H7 (cell line): ENCODE measurements around the gene LYZL2. TPM values are rescaled to one million over a fixed set of nuclear protein-coding genes. Genes with fewer than 3 reads are reported as not detected.
"Not testable (repeated sequence)": the region's sequence is repeated elsewhere in the genome, so short reads cannot be mapped to it uniquely, and the experiment has no call there.

Experiments used
- DNase-seq: peaks from one replicate; pipeline ENCODE4 v3.0.0; 2012
- H3K27me3 ChIP-seq: 2 replicates; pipeline ENCODE4 v1.6.0; 2011; ENCODE audit warnings: mild to moderate bottlenecking, low read length; ENCODE audit not compliant: control insufficient read depth, insufficient read depth
- H3K36me3 ChIP-seq: replicated peaks from 2 replicates; pipeline ENCODE4 v1.5.1; 2011; ENCODE audit warnings: low read length; ENCODE audit not compliant: control insufficient read depth, insufficient read depth
- H3K4me3 ChIP-seq: 2 replicates; pipeline ENCODE4 v1.5.1; 2011; ENCODE audit warnings: low read depth, mild to moderate bottlenecking, control low read depth, low read length, moderate library complexity; ENCODE audit not compliant: insufficient read depth
- total RNA-seq: library from RNA; depleted of rRNA; stranded (reverse); fragments of >200 nt; shearing (Covaris generic); gene quantifications from 2 replicates; pipeline ENCODE4 v1.2.3, GENCODE V29; 2014

The LYZL2 gene
- total RNA-seq, 1 experiment from 2014 or later: not detected

DNA sequence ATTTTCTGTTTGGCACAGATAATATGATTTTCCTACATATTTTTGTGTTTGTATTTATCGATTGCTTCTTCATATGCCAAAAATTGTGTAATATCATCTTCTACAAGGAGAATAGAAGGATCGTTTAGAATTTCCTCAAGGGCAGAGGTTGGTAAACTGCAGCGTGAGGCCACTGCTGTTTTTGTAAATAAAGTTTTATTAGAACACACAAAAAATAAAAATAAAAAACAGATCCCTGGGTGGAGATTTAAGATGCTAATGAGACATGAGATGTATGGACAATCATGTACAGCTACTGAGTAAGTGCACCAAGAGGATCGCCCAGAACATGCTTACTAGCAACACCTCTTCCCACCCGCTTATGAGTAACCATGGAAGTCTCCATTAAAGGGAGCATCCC is 9.6 kb downstream of the LYZL2 start:
- no peaks in the 10 kb centered on the region for H3K36me3 ChIP-seq
- no peak overlapping the region for H3K4me3 ChIP-seq
- no peaks in the 10 kb centered on the region for H3K27me3 ChIP-seq
- no peak for DNase-seq

DNA sequence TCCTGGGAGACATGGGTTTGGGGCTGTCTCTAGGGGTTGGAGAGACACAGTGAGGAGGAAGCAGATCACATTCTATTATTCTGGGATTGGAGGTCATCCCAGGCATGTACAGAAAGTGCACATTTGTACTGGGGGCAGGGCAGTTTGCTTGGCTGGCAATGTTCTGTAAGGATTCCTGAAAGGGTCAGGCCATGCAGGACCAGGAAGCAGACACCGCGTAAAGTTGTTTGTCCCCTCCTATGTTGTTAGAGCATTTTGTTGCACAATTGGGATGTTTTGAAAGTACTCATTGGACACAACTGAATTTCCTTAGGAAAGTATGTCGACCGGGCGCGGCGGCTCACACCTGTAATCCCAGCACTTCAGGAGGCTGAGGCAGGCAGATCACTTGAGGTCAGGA is 12.5 kb downstream of the LYZL2 start:
- H3K4me3 ChIP-seq: no peak overlapping the region
- no peaks in the 10 kb centered on the region for H3K36me3 ChIP-seq
- DNase-seq: no peak
- no peaks in the 10 kb centered on the region for H3K27me3 ChIP-seq

DNA sequence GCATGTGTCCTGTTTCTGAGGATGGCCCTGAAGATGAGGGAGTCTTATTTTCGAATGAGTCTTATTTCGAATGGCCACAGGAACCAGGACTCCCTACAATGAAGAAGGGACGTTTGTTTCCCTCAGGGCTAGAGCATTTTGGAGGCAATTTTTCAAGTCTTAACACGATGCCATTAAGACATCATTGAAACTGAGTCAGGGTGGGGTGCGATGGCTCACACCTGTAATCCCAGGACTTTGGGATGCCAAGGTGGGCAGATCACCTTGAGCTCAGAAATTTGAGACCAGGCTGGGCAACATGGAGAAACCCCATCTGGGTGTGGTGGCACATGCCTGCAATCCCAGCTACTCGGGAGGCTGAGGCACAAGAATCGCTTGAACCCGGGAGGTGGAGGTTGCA is 18.5 kb downstream of the LYZL2 start:
- H3K36me3 ChIP-seq, DNase-seq, H3K4me3 ChIP-seq, H3K27me3 ChIP-seq: not testable (repeated sequence)

DNA sequence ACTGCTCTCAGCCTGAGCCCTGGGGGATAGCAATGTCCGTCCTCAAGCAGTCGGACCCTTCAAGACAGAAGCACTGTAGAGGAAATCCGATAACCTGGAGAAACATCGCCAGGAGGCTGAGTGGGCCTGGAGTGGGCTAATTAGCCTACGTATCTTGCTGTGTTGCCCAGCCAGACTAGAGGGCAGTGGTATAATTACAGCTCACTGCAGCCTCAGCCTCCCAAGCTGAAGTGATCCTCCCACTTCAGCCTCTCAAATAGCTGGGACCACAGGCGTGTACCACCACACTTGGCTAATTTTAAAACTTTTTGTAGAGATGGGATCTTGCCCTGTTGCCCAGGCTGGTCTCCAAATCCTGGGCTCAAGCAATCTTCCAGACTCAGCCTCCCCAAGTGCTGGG is 21.7 kb downstream of the LYZL2 start:
- Histone ChIP-seq H3K4me3 (no peak overlapping the region), H3K36me3 (no peaks in the 10 kb centered on the region), H3K27me3 (no peaks in the 10 kb centered on the region)
- no peak for DNase-seq

DNA sequence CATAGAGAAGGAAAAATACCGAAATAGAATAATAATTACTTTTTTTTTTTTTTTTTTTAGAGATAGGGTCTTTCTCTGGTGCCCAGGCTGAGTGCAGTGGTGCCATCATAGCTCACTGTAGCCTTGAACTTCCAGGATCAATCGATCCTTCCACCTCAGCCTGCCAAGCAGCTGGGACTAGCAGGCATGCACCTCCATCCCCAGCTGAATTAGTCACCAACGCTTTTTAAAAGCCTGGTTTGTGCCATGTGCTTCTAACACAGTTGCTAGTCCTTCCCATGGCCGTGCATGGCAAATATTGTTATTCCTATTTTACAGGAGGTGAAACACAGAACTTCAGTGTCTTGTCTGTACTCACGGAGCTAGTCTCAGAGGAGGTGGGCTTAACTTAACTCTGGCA is 23.2 kb downstream of the LYZL2 start:
- Histone ChIP-seq H3K36me3 (no peaks in the 10 kb centered on the region), H3K4me3 (no peak overlapping the region), H3K27me3 (no peaks in the 10 kb centered on the region)
- DNase-seq: no peak

DNA sequence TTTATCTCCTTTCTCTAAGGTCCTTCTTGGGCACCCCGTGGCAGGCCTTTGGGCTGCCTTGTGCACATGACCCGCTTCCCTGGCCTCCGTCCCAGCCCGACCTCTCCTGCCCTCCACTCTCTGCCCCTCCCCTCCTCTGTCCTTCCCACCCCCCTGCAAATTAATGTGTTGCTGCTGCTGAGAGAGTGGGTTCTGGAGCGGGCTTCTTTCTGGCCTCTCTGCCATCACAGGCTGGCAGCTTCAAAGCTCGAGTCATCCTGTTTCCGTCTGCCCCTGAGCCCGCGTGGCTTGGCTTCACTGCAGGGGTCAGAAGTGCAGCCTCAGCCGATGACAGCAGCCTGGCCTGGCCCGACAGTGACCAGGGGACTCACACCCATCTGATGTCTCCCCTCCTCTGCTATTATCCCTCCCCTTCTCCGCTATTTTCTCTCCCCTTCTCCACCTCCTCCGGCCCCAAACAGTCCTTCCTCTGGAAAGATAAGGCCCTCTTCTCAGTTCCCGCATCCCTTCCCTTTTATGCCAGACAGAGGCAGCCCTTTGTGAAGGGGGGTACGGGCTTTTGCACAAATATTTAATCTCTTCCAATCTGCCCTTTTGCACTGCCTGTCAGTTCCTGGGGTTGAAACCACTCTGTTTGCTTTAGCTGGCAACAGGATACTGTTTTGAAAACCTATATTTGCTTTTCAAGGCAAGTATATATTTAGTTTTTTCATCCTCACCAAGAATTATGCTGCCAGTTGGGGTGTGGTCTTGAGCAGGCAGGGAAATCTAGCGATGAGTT is 24.0 kb downstream of the LYZL2 start:
- DNase-seq, H3K36me3 ChIP-seq: not testable (repeated sequence)

DNA sequence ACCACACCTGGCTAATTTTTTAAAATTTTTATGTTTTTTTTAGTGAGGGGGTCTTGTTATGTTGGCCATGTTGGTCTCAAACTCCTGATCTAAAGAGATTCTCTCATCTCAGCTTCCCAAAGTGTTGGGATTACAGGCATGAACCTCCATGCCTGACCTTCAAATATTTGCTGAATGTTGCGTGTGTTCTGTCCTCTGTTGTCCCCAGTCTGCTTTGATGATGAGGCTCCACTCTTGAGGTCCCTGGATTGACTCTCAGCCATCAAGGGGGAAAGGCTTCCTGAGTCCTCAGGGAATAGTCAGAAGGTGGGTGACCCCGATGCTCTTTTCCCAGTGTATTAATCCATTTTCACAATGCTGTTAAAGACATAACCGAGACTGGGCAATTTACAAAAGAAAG is 26.0 kb downstream of the LYZL2 start:
- peaks cover 2% of the 10 kb centered on the region; the same call in 1 of the 2 replicates for H3K27me3 ChIP-seq
- no peaks in the 10 kb centered on the region for H3K36me3 ChIP-seq
- DNase-seq: no peak
- H3K4me3 ChIP-seq: no peak overlapping the region

More for the DNA sequence above, 24.0 kb downstream of the LYZL2 start:
- H3K27me3 ChIP-seq, H3K4me3 ChIP-seq: not testable (repeated sequence)

DNA sequence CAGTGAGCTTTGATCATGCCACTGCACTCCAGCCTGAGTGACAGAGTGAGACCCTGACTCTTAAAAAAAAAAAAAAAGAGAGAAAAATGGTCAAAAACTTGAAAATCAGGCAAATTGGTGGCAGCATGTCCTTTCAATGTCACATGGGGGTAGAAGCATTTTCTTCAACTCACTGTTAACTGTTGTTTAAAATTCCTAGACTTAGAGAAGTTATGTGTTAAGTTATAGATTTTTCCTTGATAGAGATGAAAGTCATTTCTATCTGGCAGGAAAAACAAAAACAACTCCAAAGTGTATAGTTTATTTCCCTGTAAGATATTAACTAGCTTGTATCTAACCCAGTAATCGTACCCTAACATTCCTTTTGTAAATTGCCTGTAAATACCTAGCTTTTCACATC is 26.8 kb downstream of the LYZL2 start:
- Histone ChIP-seq H3K4me3 (no peak overlapping the region), H3K36me3 (no peaks in the 10 kb centered on the region), H3K27me3 (peaks cover 2% of the 10 kb centered on the region; the same call in 1 of the 2 replicates)
- DNase-seq: no peak

DNA sequence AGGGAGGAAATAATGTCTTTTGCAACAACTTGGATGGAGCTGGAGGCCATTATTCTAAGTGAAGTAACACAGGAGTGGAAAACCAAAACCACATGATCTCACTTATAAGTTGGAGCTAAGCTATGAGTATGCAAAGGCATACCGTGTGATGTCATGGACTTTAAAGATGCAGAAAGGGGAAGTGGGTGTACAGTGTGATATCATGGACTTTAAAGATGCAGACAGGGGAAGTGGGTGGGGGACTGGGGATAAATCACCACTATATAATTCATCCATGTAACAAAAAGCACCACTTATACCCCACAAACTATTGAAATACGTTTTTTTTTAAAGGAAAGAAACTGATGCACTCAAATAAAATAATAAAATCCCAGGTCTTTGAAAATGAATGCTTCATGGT is 29.5 kb downstream of the LYZL2 start:
- H3K4me3 ChIP-seq: no peak overlapping the region
- peaks cover 12% of the 10 kb centered on the region for H3K27me3 ChIP-seq
- H3K36me3 ChIP-seq: no peaks in the 10 kb centered on the region
- no peak for DNase-seq

DNA sequence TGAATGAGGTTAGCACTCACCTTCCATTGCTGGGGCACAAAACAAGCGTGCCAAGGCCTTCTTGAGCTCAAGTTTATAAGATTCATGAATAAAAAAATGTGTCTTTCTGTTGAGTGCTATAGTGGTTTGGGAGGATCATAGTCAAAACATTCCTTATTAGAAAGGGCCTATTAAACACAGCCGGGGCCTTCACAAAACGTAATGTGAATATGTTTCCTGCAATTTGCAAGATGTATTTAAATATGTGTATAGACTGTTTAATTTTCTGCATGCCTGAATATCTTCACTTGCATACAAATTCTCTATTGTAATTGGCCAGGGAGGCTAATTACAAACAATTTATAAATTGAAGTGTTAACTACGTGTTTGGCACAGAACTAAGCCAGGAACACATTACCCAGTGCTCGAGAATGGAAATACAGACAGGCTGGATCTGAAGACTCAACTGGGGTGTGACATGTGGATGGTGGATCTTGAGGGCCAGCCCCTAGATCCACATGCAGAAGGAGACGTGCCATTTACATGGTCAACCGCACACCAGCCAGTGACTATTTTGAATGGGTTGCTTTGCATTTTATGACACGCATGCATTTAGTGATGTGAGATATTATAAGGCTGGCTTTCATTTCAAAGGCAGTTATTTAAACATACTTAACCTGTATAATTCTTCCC is 31.3 kb downstream of the LYZL2 start:
- no peaks in the 10 kb centered on the region for H3K36me3 ChIP-seq
- H3K27me3 ChIP-seq: peaks cover 27% of the 10 kb centered on the region
- no peak for DNase-seq
- H3K4me3 ChIP-seq: no peak overlapping the region

DNA sequence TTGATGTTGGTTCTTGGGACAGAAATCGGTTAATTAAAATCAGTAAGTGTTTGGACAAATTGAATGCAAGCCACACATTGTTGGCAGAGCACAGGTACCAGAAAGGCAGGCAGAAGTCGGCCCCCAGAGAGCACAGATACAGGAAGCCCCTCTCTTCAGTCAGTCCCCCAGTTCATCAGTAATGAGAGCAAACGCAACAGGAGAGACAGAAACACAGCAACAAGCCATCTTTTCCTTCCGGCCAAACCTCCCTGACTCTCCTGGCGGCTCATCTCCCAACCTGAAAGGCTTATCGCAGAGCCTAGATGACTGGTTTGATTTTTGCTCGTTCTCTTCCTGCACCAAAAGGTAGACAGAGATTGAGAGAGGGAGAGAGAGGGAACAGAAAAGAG is 32.1 kb downstream of the LYZL2 start:
- H3K4me3 ChIP-seq, H3K36me3 ChIP-seq, DNase-seq: not testable (repeated sequence)
- H3K27me3 ChIP-seq: peaks cover 29% of the 10 kb centered on the region

DNA sequence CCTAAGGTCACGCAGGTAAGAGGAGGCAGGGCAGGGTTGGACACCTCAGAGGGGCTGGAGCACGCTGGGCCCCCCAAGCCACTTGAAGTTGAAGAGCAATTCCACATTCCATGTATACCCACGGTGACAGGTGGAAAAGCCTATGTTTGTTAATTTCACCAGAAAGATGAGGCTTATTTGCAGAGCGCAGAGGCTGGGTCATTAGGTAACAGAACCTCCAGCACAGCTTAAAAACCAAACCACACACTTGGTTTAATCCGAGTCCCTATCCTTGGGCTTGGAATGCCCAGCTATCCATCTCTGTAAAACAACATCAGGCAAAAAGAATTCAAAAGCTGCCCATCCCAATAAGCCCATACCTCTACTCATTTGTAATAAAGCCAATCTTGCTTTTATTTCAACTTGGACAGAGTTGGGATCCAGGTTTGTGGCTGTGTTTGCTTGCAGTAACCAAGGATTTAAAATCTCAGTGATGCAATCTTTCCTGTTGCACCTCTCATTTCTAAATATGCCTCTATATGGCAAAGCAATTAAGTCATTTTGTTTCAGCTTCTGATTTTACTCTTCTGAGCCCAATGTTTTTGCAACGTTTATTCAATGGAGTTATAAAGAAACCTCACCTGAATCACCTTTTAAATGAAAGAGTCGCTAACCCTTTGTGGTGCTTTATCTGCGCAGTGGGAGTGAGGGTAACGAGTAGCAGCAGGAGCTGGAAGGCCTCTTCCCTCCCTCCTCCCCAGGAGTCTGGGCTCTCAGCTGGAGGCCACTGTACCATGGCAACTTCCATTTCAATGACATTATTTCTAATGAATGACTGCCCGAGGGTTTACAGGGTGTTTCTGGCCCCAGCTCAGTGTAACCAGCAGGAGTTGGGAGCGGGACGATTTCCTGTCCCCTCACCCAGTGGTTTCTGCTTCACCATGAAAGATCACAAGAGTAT is 32.8 kb downstream of the LYZL2 start:
- peak; percentile 24 for DNase-seq
- not testable (repeated sequence) for H3K36me3 ChIP-seq, H3K4me3 ChIP-seq
- H3K27me3 ChIP-seq: peaks cover 29% of the 10 kb centered on the region

DNA sequence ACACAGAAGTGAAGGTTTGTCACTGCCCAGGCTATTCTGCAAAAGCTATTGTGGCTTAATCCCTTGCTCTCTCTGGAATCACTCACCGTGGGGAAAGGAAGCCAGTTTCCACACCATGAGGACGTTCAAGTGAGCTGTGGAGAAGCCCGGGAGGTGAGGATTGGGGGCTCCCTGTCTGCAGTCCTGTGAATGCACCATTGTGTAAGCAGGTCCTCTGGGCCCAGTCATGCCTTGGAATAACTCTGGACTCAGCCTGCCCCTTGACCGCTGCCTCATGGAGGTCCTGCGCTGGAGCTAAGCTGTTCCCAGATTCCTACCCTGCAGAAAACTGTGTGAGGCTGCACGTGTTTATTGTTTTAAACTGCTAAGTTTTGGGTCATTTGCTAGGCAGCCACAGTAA is 33.5 kb downstream of the LYZL2 start:
- DNase-seq: no peak
- no peaks in the 10 kb centered on the region for H3K36me3 ChIP-seq
- H3K27me3 ChIP-seq: peaks cover 29% of the 10 kb centered on the region
- no peak overlapping the region for H3K4me3 ChIP-seq

DNA sequence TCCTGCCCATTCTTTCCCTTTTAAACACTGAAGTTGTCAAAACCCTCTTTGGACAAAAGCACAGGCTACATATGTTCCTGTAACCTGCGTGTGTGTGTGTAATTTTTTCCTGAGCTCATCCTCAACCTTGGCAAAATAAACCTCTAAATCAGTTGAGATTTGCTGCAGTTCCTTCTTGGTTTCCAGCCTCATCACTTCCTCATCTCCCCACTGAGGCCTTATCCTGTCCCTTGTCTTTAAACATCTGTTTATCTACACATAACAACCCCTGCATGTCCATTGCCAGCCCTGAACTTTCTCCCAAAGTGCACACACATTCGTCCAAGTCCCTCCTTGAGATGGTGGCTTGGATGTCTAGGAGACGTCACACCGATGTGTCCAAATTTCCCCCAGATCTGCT is 35.5 kb downstream of the LYZL2 start:
- Histone ChIP-seq H3K36me3 (no peaks in the 10 kb centered on the region), H3K27me3 (peaks cover 29% of the 10 kb centered on the region), H3K4me3 (no peak overlapping the region)
- DNase-seq: no peak
